Activated naive CD8-positive, alpha-beta T cell treated with anti-CD3 and anti-CD28 coated beads, Interleukin-2, amount 10 ng/mL, durations not matched to agents 7 days and 5 days (primary cell): ENCODE data around the gene TMC6. TPM values are rescaled to one million over a fixed set of nuclear protein-coding genes. Genes with fewer than 3 reads are reported as not detected.
"Not testable (repeated sequence)": the region's sequence is repeated elsewhere in the genome, so short reads cannot be mapped to it uniquely, and the experiment has no call there.

ENCODE experiments used
- ATAC-seq: fragments of 150-1000 bp; cut with Tn5 transposase; one replicate; pipeline ENCODE4 v1.10.0; 2021; ENCODE audit warnings: low read depth, moderate library complexity
- POLR2A ChIA-PET: fragments of 350-600 bp; sonication (Branson Sonifier 250); formaldehyde crosslinking; loops from one replicate; lab custom pipeline; 2021; ENCODE audit warnings: antibody characterized with exemption; lab: Charles Lee
- DNase-seq: peaks from one replicate; pipeline ENCODE4 v3.0.0; 2021
- H3K27ac Mint-ChIP-seq: one replicate; pipeline ENCODE4 v1.8.0; 2022; ENCODE audit warnings: mild to moderate bottlenecking, mixed read lengths
- H3K27me3 Mint-ChIP-seq: one replicate; pipeline ENCODE4 v1.8.0; 2022; ENCODE audit warnings: mild to moderate bottlenecking, moderate library complexity, mixed read lengths
- H3K36me3 Mint-ChIP-seq: one replicate; pipeline ENCODE4 v1.8.0; 2021; ENCODE audit warnings: mild to moderate bottlenecking, mixed read lengths
- H3K4me1 Mint-ChIP-seq: one replicate; pipeline ENCODE4 v1.8.0; 2021; ENCODE audit warnings: mixed read lengths
- H3K4me3 Mint-ChIP-seq: one replicate; pipeline ENCODE4 v1.8.0; 2022; ENCODE audit warnings: mild to moderate bottlenecking, moderate library complexity, mixed read lengths
- H3K9me3 Mint-ChIP-seq: one replicate; pipeline ENCODE4 v1.8.0; 2021; ENCODE audit warnings: mixed read lengths
- total RNA-seq, 2 experiments: library from RNA; stranded (reverse); gene quantifications; one replicate each; pipeline ENCODE4 v1.2.3, GENCODE V29; 2021

Gene TMC6
- total RNA-seq, 2 experiments from 2014 or later, result 638 to 646 TPM

DNA sequence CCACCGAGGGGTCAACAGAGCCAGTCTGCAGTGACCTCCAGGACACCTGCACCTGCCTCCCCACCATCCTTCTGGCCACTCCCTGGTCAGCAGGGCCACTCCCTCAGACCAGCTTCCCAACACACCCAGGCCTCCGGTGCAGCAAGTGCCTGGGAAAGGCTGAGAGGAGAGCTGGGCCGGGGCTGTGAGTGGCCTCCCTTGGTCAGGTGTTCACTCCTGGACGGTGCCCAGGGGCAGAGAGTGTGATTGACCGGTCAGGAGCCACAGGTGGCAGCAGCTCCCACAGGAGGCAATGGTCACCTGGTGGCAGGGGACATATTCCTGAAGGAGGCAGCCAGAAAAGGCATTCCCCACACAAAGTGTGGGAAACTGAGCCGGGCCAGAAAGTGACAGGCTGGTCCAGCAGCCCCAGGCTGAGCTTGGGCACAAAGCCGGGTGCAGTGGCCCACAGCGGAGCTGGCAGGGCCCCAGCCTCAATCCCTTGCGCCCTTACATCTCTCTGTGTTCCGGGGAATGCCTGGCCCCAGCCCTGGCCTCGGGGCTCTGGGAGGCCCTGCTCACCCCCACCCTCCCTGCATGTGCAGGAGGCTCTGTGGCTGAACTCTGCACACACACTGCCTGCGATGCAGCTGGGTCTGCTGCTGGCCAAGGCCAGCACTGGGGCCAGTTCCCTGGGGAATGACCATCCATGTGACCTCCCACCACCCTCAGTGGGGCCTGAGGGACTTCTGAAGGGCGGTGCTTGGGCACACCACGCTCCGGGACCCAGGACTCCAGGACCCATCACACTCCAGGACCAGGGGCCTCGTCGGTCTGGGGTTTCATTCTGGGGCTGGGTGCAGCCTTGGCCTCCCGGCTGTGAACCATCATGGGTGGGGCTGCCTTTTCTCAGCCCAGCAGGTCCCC, 16.4 kb upstream of the TMC6 start:
- no peak for DNase-seq
- Mint-ChIP-seq H3K36me3 (peaks cover 7% of the 10 kb centered on the region), H3K27me3 (no peaks in the 10 kb centered on the region), H3K4me1 (peaks cover 20% of the 10 kb centered on the region), H3K4me3 (no peak overlapping the region), H3K27ac (no peak overlapping the region), H3K9me3 (no peaks in the 10 kb centered on the region)
- ATAC-seq, result no peak
- POLR2A ChIA-PET, result interaction anchor here (1.0 to 14.8 kb wide), 4 partner anchors 10 to 24 kb away, joined by 3 to 380 read pairs (median 8); partner anchors contain the start of genes TMC6 and TMC8

DNA sequence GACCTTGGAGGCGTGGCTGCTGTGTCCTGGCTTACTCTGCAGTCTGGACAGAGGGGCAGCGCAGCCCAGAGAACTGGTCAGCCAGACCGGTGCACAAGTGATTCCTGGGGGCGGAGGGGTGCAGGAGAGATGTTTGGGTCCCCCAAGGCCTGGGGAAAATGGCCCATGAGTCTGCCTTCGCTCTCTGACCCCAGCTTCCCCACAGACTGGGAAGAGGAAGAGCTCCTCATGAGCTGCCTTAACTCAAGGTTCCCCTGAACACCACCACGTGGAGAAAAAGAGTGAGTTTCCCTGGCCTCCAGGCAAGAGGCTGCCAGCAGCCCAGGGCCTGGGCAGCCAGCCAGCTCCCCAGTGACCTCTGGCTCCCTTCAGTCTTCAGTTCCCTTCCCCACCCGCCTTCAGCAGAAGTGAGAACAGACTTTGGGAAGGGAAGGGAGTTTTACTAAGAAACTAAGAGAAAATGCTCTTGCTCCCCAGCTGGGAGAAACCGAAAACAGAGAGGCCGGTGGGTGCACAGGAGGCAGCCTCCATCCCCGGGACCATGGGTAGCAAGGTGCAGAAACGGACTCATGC, 15.7 kb upstream of the TMC6 start:
- no peaks in the 10 kb centered on the region for H3K9me3 Mint-ChIP-seq
- ATAC-seq (no peak), DNase-seq (no peak)
- H3K4me3 Mint-ChIP-seq, result no peak overlapping the region
- peaks cover 24% of the 10 kb centered on the region for H3K4me1 Mint-ChIP-seq
- POLR2A ChIA-PET, result interaction anchor here (1.0 to 14.8 kb wide), 4 partner anchors 10 to 25 kb away, joined by 3 to 380 read pairs (median 8); partner anchors contain the start of genes TMC6 and TMC8
- peak overlapping the region; percentile 75 for H3K27ac Mint-ChIP-seq
- H3K27me3 Mint-ChIP-seq, result no peaks in the 10 kb centered on the region
- peaks cover 7% of the 10 kb centered on the region for H3K36me3 Mint-ChIP-seq

- H3K27me3 Mint-ChIP-seq, result no peaks in the 10 kb centered on the region
- peak overlapping the region; percentile 75 for H3K27ac Mint-ChIP-seq
- POLR2A ChIA-PET, result interaction anchor here (0.6 to 14.8 kb wide), 4 partner anchors 9 to 1791 kb away, joined by 3 to 380 read pairs (median 8); partner anchors contain the start of genes TMC6 and TMC8
- ATAC-seq (no peak), DNase-seq (no peak)
- H3K9me3 Mint-ChIP-seq, result no peaks in the 10 kb centered on the region
- H3K36me3 Mint-ChIP-seq, result peaks cover 7% of the 10 kb centered on the region
- H3K4me3 Mint-ChIP-seq, result no peak overlapping the region
- peaks cover 29% of the 10 kb centered on the region for H3K4me1 Mint-ChIP-seq
These were observed 14.9 kb upstream of the TMC6 start for GRCh38 chr17:78143214-78144146.

DNA sequence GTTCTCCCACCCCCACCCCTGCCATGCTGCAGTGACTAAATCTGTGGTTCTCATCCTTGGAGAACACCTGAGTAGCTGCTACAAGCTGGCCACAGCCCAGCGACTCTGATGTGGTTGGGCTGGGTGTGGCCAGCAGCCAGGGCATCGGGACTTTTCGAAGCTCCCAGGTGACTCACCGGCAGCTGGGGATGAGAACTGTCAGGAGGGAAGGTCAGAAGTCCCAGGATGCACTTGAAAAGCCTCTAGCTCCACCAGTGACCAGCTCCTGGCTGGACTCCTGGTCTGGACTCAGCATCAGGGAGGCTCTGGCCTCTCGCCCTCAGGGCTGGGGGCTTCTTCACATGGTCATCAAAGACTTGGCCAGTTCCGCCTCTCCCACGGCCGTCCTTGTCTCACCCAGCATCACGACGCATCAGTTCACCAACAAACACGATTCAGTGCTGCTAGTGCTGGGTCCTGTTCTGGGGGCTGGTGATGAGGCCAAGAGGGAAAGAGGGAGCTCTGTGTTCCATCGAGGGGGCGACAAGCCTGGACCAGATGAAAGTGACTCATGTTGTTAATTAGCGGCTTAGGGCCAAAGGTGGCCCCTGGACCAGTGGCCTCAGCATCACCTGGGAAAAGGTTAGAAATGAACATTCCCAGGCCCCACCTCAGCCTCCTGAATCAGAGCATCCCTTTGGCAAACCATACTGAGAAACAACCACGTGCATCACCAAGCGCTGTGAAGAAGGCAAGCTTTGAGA, 13.7 kb upstream of the TMC6 start:
- H3K4me1 Mint-ChIP-seq, result peaks cover 31% of the 10 kb centered on the region
- no peaks in the 10 kb centered on the region for H3K9me3 Mint-ChIP-seq
- H3K36me3 Mint-ChIP-seq, result peaks cover 10% of the 10 kb centered on the region
- POLR2A ChIA-PET, result interaction anchor here (0.8 to 14.8 kb wide), 6 partner anchors 8 to 27 kb away, joined by 3 to 380 read pairs (median 4); partner anchors contain the start of genes TMC6 and TMC8
- ATAC-seq (no peak), DNase-seq (no peak)
- H3K4me3 Mint-ChIP-seq, result no peak overlapping the region
- H3K27ac Mint-ChIP-seq, result peak overlapping the region; percentile 9
- no peaks in the 10 kb centered on the region for H3K27me3 Mint-ChIP-seq

DNA sequence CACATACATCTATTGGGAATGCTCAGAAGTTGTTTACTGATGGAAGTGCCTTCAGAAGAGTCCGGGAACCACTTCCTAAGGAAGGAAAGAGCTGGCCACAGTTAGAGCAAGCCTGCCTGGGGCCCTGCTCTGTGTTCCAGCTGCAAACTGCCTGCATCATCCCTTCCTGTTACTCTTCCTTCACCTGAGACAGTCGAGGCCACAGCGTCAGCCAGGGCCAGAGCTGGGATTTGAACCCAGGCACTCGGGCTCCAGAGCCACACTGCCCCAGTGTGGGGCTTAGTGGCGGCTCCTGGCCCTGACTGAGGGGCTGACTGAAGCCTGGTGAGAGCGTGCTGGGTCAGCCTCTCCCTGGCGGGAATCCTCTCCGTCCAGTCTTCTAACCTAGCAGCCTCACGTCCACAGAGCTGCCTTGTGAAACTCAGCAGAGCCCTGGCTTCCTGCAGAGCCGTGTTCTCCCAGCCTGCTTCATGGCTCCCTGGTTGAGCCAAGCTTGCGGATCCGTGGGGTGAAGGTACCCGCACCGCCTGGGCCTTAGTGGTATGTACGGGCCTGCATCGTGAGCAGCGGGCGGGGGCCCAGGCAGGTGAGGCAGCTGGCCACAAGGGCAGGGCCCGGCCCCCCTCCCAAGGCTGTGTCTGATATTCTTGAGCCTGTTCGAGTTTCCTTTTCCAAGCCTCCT, 13.0 kb upstream of the TMC6 start:
- ATAC-seq (no peak), DNase-seq (no peak)
- H3K4me1 Mint-ChIP-seq, result peaks cover 36% of the 10 kb centered on the region
- H3K4me3 Mint-ChIP-seq, result no peak overlapping the region
- POLR2A ChIA-PET, result interaction anchor here (0.8 to 14.8 kb wide), 7 partner anchors 7 to 28 kb away, joined by 3 to 380 read pairs (median 4); partner anchors contain the start of genes TMC6 and TMC8
- no peak overlapping the region for H3K27ac Mint-ChIP-seq
- H3K27me3 Mint-ChIP-seq, result no peaks in the 10 kb centered on the region
- peaks cover 11% of the 10 kb centered on the region for H3K36me3 Mint-ChIP-seq
- H3K9me3 Mint-ChIP-seq, result no peaks in the 10 kb centered on the region

GRCh38 chr17:78140169-78141051, 11.9 kb upstream of the TMC6 start:
- Mint-ChIP-seq H3K4me1 (peaks cover 44% of the 10 kb centered on the region), H3K27ac (peak overlapping the region; percentile 68), H3K4me3 (peak overlapping the region; percentile 22), H3K36me3 (peaks cover 20% of the 10 kb centered on the region), H3K27me3 (no peaks in the 10 kb centered on the region), H3K9me3 (no peaks in the 10 kb centered on the region)
- DNase-seq (peak; percentile 97), ATAC-seq (peak; percentile 73)
- POLR2A ChIA-PET, result interaction anchor here (0.5 to 14.8 kb wide), 12 partner anchors 11 to 1752 kb away, joined by 3 to 380 read pairs (median 4); partner anchors contain the start of genes TMC6, TMC8 and TNRC6C

DNA sequence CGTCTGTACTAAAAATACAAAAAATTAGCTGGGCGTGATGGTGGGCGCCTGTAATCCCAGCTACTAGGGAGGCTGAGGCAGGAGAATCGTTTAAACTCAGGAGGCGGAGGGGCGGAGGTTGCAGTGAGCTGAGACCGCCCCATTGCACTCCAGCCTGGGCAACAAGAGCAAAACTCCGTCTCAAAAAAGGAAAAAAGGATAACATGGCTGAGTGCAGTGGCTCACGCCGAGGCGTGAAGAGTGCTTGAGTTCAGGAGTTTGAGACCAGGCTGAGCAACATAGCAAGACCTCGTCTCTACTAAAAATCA, 11.3 kb upstream of the TMC6 start:
- H3K27me3 Mint-ChIP-seq, H3K9me3 Mint-ChIP-seq, DNase-seq, ATAC-seq: not testable (repeated sequence)
- POLR2A ChIA-PET, result interaction anchor here (0.7 to 14.8 kb wide), 8 partner anchors 16 to 181 kb away, joined by 3 to 380 read pairs (median 4); partner anchors contain the start of genes TMC6, TMC8 and TNRC6C
- Mint-ChIP-seq H3K27ac (peak overlapping the region; percentile 68), H3K4me3 (peak overlapping the region; percentile 22), H3K36me3 (peaks cover 23% of the 10 kb centered on the region), H3K4me1 (peaks cover 45% of the 10 kb centered on the region)

GRCh38 chr17:78138204-78139060, 9.9 kb upstream of the TMC6 start:
- Mint-ChIP-seq H3K36me3 (peaks cover 34% of the 10 kb centered on the region), H3K4me1 (peaks cover 56% of the 10 kb centered on the region), H3K4me3 (peak overlapping the region; percentile 39), H3K27ac (peak overlapping the region; percentile 82), H3K9me3 (no peaks in the 10 kb centered on the region), H3K27me3 (no peaks in the 10 kb centered on the region)
- ATAC-seq (no peak), DNase-seq (no peak)
- POLR2A ChIA-PET, result interaction anchor here (0.8 to 14.8 kb wide), 8 partner anchors 14 to 257 kb away, joined by 3 to 380 read pairs (median 6); partner anchors contain the start of genes TMC6 and TMC8

DNA sequence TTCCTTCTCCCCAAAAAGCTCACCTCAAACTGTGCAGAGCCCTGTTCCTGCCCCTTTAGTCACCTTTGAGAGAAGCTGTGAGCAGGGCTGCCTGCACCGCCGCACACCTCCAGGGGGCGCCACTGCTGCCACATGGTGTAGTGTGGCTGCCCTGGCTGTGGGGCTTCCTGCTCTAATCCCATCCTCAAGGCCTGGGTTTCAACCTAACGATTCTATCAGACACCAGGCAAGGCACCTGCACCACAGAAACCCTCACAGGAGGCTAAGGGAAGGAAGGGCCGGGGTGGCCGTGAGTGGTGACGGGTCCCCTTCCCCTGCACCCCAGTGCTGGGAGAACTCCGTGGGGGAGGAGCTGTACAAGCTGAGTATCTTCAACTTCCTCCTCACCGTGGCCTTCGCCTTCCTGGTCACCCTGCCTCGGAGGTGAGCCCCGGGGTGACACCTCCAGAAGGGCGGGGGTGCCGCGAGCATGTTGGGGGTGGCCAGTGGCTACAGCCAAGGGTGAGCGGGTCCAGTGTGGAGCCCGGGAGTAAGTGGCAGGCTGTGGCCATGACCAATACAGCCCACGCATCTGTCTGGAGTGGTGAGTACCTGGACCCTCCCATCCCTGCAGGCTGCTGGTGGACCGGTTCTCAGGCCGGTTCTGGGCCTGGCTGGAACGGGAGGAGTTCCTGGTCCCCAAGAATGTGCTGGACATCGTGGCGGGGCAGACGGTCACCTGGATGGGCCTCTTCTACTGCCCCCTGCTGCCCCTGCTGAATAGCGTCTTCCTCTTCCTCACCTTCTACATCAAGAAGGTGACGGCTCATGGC, 9.0 kb upstream of the TMC6 start:
- Mint-ChIP-seq H3K36me3 (peaks cover 38% of the 10 kb centered on the region), H3K27me3 (no peaks in the 10 kb centered on the region), H3K4me3 (peak overlapping the region; percentile 72), H3K4me1 (peaks cover 56% of the 10 kb centered on the region), H3K9me3 (no peaks in the 10 kb centered on the region), H3K27ac (peak overlapping the region; percentile 82)
- POLR2A ChIA-PET, result interaction anchor here (0.8 to 14.8 kb wide), 9 partner anchors 13 to 256 kb away, joined by 3 to 380 read pairs (median 5); partner anchors contain the start of genes TMC6 and TMC8
- ATAC-seq (peak; percentile 26), DNase-seq (peak; percentile 74)
